ENCODE results near the gene KLHL3. TPM values are rescaled to one million over a fixed set of nuclear protein-coding genes. Genes with fewer than 3 reads are reported as not detected.
A peak's percentile ranks its signal among the peaks of the same experiment; 100 is the strongest.

The KLHL3 gene
- total and polyA plus RNA-seq, 9 of the 15 experiments (the other 6 are each of a cell fraction or from before 2014, with no cell fraction given) = under 0.01 to 1.5 (median 0.22) TPM

GRCh38 chr5:137751869-137752491 lies 16.1 kb upstream of the KLHL3 start (continued):
- TF ChIP-seq UBTF (IDR thresholded peaks at IDR 0.05; ENCODE audit: borderline replicate concordance in 1 of 2, low read depth in 2 of 2, low read length in 2 of 2) (no peak), RFX5 (IDR thresholded peaks at IDR 0.05; ENCODE audit: low read depth, low read length) (no peak), PURB (CRISPR knock-in tag; IDR thresholded peaks at IDR 0.05; ENCODE audit: low read depth) (no peak), SMARCE1 (IDR thresholded peaks at IDR 0.05) (no peak), ATF1 (CRISPR knock-in tag; IDR thresholded peaks at IDR 0.05) (no peak), ATF1 (tag; IDR thresholded peaks at IDR 0.05) (no peak), TARDBP (IDR thresholded peaks at IDR 0.05) (no peak), RAD51 (IDR thresholded peaks at IDR 0.05; ENCODE audit: borderline replicate concordance, low read depth) (no peak), CTCF (IDR thresholded peaks at IDR 0.05 in 2 of 3, conservative IDR thresholded peaks at IDR 0.05 in 1 of 3; ENCODE audit: insufficient read depth in 2 of 3, low read depth in 1 of 3, low read length in 3 of 3) (peak; percentile 51 to 84 (median 81)), PREB (CRISPR knock-in tag; IDR thresholded peaks at IDR 0.05) (no peak), ZNF695 (CRISPR knock-in tag; IDR thresholded peaks at IDR 0.05) (no peak), TAL1 (IDR thresholded peaks at IDR 0.05) (no peak), FOXJ2 (tag; IDR thresholded peaks at IDR 0.05) (peak; percentile 51; the same call in 1 of the 2 replicates)
